DND-41 (cell line): ENCODE results near the gene PDS5B.

ENCODE experiments used
- ATAC-seq: fragments of 200-7000 bp; cut with Tn5 transposase; 3 replicates; pipeline ENCODE4 v1.9.1; 2021; ENCODE audit warnings: low read depth; ENCODE audit not compliant: insufficient read depth
- DNase-seq: peaks from one replicate; pipeline ENCODE4 v3.0.0-alpha.2; 2020
- H2AFZ ChIP-seq: 2 replicates; pipeline ENCODE4 v1.6.0; 2012; ENCODE audit warnings: low read depth, low read length
- H3K27ac ChIP-seq: 2 replicates; pipeline ENCODE4 v1.5.1; 2012; ENCODE audit warnings: low read length, inconsistent platforms
- H3K27me3 ChIP-seq: fragments of 200-600 bp; sonication (generic); 2 replicates; pipeline ENCODE4 v1.6.0; 2012; ENCODE audit warnings: low read length, mild to moderate bottlenecking, inconsistent platforms; ENCODE audit not compliant: insufficient read depth, poor library complexity
- H3K36me3 ChIP-seq: 2 replicates; pipeline ENCODE4 v1.5.1; 2012; ENCODE audit warnings: low read length, inconsistent platforms; ENCODE audit not compliant: insufficient read depth
- H3K4me1 ChIP-seq: 2 replicates; pipeline ENCODE4 v1.5.1; 2012; ENCODE audit warnings: mild to moderate bottlenecking, low read length; ENCODE audit not compliant: insufficient read depth
- H3K4me2 ChIP-seq: 2 replicates; pipeline ENCODE4 v1.6.0; 2012; ENCODE audit warnings: mild to moderate bottlenecking, moderate library complexity, low read length, inconsistent platforms; ENCODE audit not compliant: insufficient read depth
- H3K4me3 ChIP-seq, 2 experiments: fragments of 200-600 bp in 1 of 2; shearing (Covaris generic) in 1 of 2; 2 replicates each; pipeline ENCODE4 v1.5.1; 2012 to 2016; ENCODE audit warnings: inconsistent platforms in 2 of 2, low read length in 2 of 2, mild to moderate bottlenecking in 2 of 2, low read depth in 1 of 2, moderate library complexity in 1 of 2
- H3K79me2 ChIP-seq: 2 replicates; pipeline ENCODE4 v1.6.0; 2012; ENCODE audit warnings: low read length, inconsistent platforms; ENCODE audit not compliant: insufficient read depth
- H3K9ac ChIP-seq: 2 replicates; pipeline ENCODE4 v1.6.0; 2012; ENCODE audit warnings: low read depth, mild to moderate bottlenecking, inconsistent platforms, low read length, moderate library complexity
- H3K9me3 ChIP-seq: 2 replicates; pipeline ENCODE4 v1.5.1; 2012; ENCODE audit warnings: low read length, moderate library complexity, mild to moderate bottlenecking, inconsistent platforms; ENCODE audit not compliant: insufficient read depth, severe bottlenecking
- H4K20me1 ChIP-seq: 2 replicates; pipeline ENCODE4 v1.6.0; 2012; ENCODE audit warnings: low read length; ENCODE audit not compliant: insufficient read depth
- EZH2 ChIP-seq: IDR thresholded peaks from 3 replicates; pipeline ENCODE4 v1.6.1; 2012; ENCODE audit warnings: borderline replicate concordance, low read depth, mild to moderate bottlenecking, moderate library complexity, low read length, inconsistent platforms; ENCODE audit not compliant: severe bottlenecking
- TF ChIP-seq, protein P1 (sequence below): IDR thresholded peaks from 2 replicates; pipeline ENCODE4 v1.5.1; 2012; ENCODE audit warnings: borderline replicate concordance, low read length, moderate library complexity, mild to moderate bottlenecking; ENCODE audit not compliant: poor library complexity, severe bottlenecking; ENCODE audit errors: extremely low read depth

The PDS5B gene

GRCh38 chr13:32660227-32660626 lies 74.0 kb downstream of the PDS5B start:
- DNase-seq = no peak
- Histone ChIP-seq H3K4me2 (no peak overlapping the region), H4K20me1 (peaks cover 22% of the 10 kb centered on the region), H3K4me1 (no peaks in the 10 kb centered on the region), H3K9me3 (no peaks in the 10 kb centered on the region), H3K4me3 (no peak overlapping the region), H2AFZ (no peak overlapping the region), H3K79me2 (peaks cover 62% of the 10 kb centered on the region), H3K36me3 (peaks cover 36% of the 10 kb centered on the region), H3K27me3 (no peaks in the 10 kb centered on the region), H3K27ac (no peak overlapping the region; the same call in 1 of the 2 replicates), H3K9ac (no peak overlapping the region)
- ATAC-seq = no peak
- no peak for TF ChIP-seq EZH2

DNA sequence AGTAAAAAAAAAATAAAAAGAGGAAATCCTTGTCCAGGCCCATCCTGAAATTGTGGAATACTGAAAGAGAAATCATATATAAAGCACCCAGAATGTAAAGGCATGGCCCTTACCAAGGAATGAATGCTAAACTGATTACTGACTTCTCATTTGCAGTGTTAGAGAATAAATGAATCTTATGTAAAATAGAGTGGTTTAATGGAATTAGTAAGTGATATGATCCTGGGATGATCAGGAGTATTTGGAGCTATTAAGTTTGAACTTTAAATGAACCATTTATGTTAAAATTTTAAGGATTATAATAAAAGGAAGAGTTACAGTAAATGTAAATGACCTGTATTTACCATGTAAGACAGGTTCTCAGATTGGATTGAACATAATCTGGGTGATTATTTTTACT lies 75.4 kb downstream of the PDS5B start:
- DNase-seq = no peak
- no peak for ATAC-seq
- TF ChIP-seq EZH2 = no peak
- TF ChIP-seq, protein P1, sequence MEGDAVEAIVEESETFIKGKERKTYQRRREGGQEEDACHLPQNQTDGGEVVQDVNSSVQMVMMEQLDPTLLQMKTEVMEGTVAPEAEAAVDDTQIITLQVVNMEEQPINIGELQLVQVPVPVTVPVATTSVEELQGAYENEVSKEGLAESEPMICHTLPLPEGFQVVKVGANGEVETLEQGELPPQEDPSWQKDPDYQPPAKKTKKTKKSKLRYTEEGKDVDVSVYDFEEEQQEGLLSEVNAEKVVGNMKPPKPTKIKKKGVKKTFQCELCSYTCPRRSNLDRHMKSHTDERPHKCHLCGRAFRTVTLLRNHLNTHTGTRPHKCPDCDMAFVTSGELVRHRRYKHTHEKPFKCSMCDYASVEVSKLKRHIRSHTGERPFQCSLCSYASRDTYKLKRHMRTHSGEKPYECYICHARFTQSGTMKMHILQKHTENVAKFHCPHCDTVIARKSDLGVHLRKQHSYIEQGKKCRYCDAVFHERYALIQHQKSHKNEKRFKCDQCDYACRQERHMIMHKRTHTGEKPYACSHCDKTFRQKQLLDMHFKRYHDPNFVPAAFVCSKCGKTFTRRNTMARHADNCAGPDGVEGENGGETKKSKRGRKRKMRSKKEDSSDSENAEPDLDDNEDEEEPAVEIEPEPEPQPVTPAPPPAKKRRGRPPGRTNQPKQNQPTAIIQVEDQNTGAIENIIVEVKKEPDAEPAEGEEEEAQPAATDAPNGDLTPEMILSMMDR = no peak

DNA sequence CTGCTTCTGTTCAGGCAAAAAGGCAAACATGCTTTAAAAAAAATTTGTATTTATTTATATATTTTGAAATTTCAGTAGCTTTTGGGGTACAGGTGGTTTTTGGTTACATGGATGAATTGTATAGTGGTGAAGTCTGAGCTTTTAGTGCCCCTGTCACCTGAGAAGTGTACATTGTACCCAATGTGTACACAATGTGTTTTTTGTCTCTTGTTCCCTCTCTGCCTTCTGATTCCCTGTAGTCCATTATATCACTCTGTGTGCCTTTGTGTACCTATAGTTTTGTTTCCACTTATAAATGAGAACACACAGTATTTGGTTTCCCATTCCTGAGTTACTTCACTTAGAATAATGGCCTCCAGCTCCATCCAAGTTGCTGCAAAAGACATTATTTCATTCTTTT lies 77.4 kb downstream of the PDS5B start:
- H3K27ac ChIP-seq = no peak overlapping the region
- peaks cover 29% of the 10 kb centered on the region for H3K79me2 ChIP-seq
- H3K4me2 ChIP-seq = no peak overlapping the region
- ATAC-seq (no peak), DNase-seq (no peak)
- H2AFZ ChIP-seq = no peak overlapping the region
- H3K36me3 ChIP-seq = peaks cover 44% of the 10 kb centered on the region
- TF ChIP-seq, protein P1 = no peak
- no peak for TF ChIP-seq EZH2
- H3K27me3 ChIP-seq = no peaks in the 10 kb centered on the region
- H3K4me3 ChIP-seq = no peak overlapping the region
- H3K4me1 ChIP-seq = no peaks in the 10 kb centered on the region
- no peak overlapping the region for H3K9ac ChIP-seq
- H4K20me1 ChIP-seq = peaks cover 11% of the 10 kb centered on the region; the same call in 1 of the 2 replicates
- H3K9me3 ChIP-seq = no peaks in the 10 kb centered on the region

More for the DNA sequence above, 75.4 kb downstream of the PDS5B start:
- H3K4me1 ChIP-seq = no peaks in the 10 kb centered on the region
- no peak overlapping the region for H2AFZ ChIP-seq
- no peak overlapping the region for H3K27ac ChIP-seq
- no peaks in the 10 kb centered on the region for H3K27me3 ChIP-seq
- H3K9me3 ChIP-seq = no peaks in the 10 kb centered on the region
- H3K36me3 ChIP-seq = peaks cover 36% of the 10 kb centered on the region
- peaks cover 47% of the 10 kb centered on the region for H3K79me2 ChIP-seq
- H3K9ac ChIP-seq = no peak overlapping the region
- H3K4me2 ChIP-seq = no peak overlapping the region
- peaks cover 17% of the 10 kb centered on the region for H4K20me1 ChIP-seq
- no peak overlapping the region for H3K4me3 ChIP-seq

GRCh38 chr13:32666990-32667571 lies 80.8 kb downstream of the PDS5B start:
- Histone ChIP-seq H3K36me3 (peaks cover 43% of the 10 kb centered on the region), H4K20me1 (peaks cover 7% of the 10 kb centered on the region; the same call in 1 of the 2 replicates), H3K4me2 (no peak overlapping the region), H3K9ac (no peak overlapping the region), H3K27me3 (no peaks in the 10 kb centered on the region), H3K4me3 (no peak overlapping the region), H3K9me3 (no peaks in the 10 kb centered on the region), H2AFZ (no peak overlapping the region), H3K79me2 (peaks cover 14% of the 10 kb centered on the region; the same call in 1 of the 2 replicates), H3K4me1 (no peaks in the 10 kb centered on the region), H3K27ac (no peak overlapping the region)
- no peak for TF ChIP-seq EZH2
- TF ChIP-seq, protein P1 = no peak
- no peak for DNase-seq
- no peak for ATAC-seq
